ENCODE measurements around the gene CNTN4. TPM values are rescaled to one million over a fixed set of nuclear protein-coding genes. Genes with fewer than 3 reads are reported as not detected.

The CNTN4 gene
- total RNA-seq, 3 donors from 2014 or later = 6.6 to 16.7 (median 16.7) TPM

- no peak for DNase-seq (ENCODE audit: low spot score in 2 of 2)
- no peak overlapping the region for H3K27ac ChIP-seq
- no peaks in the 10 kb centered on the region for H3K9me3 ChIP-seq
- intact Hi-C loops (cut with DNase I; ENCODE audit: low total_unique reads) = no loop called here
- H3K4me1 ChIP-seq = no peaks in the 10 kb centered on the region
- TF ChIP-seq CTCF (IDR thresholded peaks at IDR 0.05) (no peak), POLR2AphosphoS5 (IDR thresholded peaks at IDR 0.05) (no peak), POLR2A (IDR thresholded peaks at IDR 0.05) (no peak)
- no peaks in the 10 kb centered on the region for H3K36me3 ChIP-seq
- no peaks in the 10 kb centered on the region for H3K27me3 ChIP-seq
- H3K4me3 ChIP-seq = no peak overlapping the region
Observed at GRCh38 chr3:2583046-2583445, 484.4 kb downstream of the CNTN4 start.

- Histone ChIP-seq H3K4me3 (no peak overlapping the region), H3K27ac (no peak overlapping the region), H3K4me1 (no peaks in the 10 kb centered on the region), H3K9me3 (no peaks in the 10 kb centered on the region), H3K27me3 (no peaks in the 10 kb centered on the region), H3K36me3 (no peaks in the 10 kb centered on the region)
- TF ChIP-seq POLR2AphosphoS5 (IDR thresholded peaks at IDR 0.05) (no peak), POLR2A (IDR thresholded peaks at IDR 0.05) (no peak), CTCF (IDR thresholded peaks at IDR 0.05) (no peak)
- no peak for DNase-seq (ENCODE audit: low spot score in 2 of 2)
- intact Hi-C loops (cut with DNase I; ENCODE audit: low total_unique reads) = no loop called here
Observed at GRCh38 chr3:2589336-2589969, 490.8 kb downstream of the CNTN4 start.

- H3K4me3 ChIP-seq = no peak overlapping the region
- no peaks in the 10 kb centered on the region for H3K36me3 ChIP-seq
- no peaks in the 10 kb centered on the region for H3K4me1 ChIP-seq
- intact Hi-C loops (cut with DNase I; ENCODE audit: low total_unique reads) = no loop called here
- no peak for TF ChIP-seq CTCF (IDR thresholded peaks at IDR 0.05)
- no peak for TF ChIP-seq POLR2AphosphoS5 (IDR thresholded peaks at IDR 0.05)
- TF ChIP-seq POLR2A (IDR thresholded peaks at IDR 0.05) = no peak
- H3K27ac ChIP-seq = no peak overlapping the region
- no peak for DNase-seq (ENCODE audit: low spot score in 2 of 2)
- H3K9me3 ChIP-seq = no peaks in the 10 kb centered on the region
- no peaks in the 10 kb centered on the region for H3K27me3 ChIP-seq
Observed at GRCh38 chr3:2595486-2595885, 496.8 kb downstream of the CNTN4 start.

GRCh38 chr3:2597615-2598014 is 498.9 kb downstream of the CNTN4 start:
- DNase-seq (ENCODE audit: low spot score in 2 of 2) = no peak
- Histone ChIP-seq H3K4me1 (no peaks in the 10 kb centered on the region), H3K27me3 (no peaks in the 10 kb centered on the region), H3K4me3 (no peak overlapping the region), H3K27ac (no peak overlapping the region), H3K9me3 (no peaks in the 10 kb centered on the region), H3K36me3 (no peaks in the 10 kb centered on the region)
- TF ChIP-seq POLR2A (IDR thresholded peaks at IDR 0.05) (no peak), CTCF (IDR thresholded peaks at IDR 0.05) (no peak), POLR2AphosphoS5 (IDR thresholded peaks at IDR 0.05) (no peak)
- intact Hi-C loops (cut with DNase I; ENCODE audit: low total_unique reads) = no loop called here

GRCh38 chr3:2599471-2599870 is 500.8 kb downstream of the CNTN4 start:
- TF ChIP-seq POLR2AphosphoS5 (IDR thresholded peaks at IDR 0.05) (no peak), POLR2A (IDR thresholded peaks at IDR 0.05) (no peak), CTCF (IDR thresholded peaks at IDR 0.05) (no peak)
- no peak for DNase-seq (ENCODE audit: low spot score in 2 of 2)
- H3K27me3 ChIP-seq = no peaks in the 10 kb centered on the region
- no peak overlapping the region for H3K27ac ChIP-seq
- H3K4me3 ChIP-seq = no peak overlapping the region
- no peaks in the 10 kb centered on the region for H3K4me1 ChIP-seq
- no peaks in the 10 kb centered on the region for H3K9me3 ChIP-seq
- intact Hi-C loops (cut with DNase I; ENCODE audit: low total_unique reads) = no loop called here
- no peaks in the 10 kb centered on the region for H3K36me3 ChIP-seq

Data from breast epithelium (tissue), 4 donors.